GM19372 (cell line): ENCODE measurements around the gene GID8.
"Not testable (repeated sequence)": the region's sequence is repeated elsewhere in the genome, so short reads cannot be mapped to it uniquely, and the experiment has no call there.

Experiments used
- ATAC-seq: cut with Tn5 transposase; IDR thresholded peaks from one replicate; pipeline ENCODE4 v1.9.1; 2021; ENCODE audit warnings: mild to moderate bottlenecking, low read depth, moderate library complexity; ENCODE audit not compliant: unreplicated experiment

Gene GID8

DNA sequence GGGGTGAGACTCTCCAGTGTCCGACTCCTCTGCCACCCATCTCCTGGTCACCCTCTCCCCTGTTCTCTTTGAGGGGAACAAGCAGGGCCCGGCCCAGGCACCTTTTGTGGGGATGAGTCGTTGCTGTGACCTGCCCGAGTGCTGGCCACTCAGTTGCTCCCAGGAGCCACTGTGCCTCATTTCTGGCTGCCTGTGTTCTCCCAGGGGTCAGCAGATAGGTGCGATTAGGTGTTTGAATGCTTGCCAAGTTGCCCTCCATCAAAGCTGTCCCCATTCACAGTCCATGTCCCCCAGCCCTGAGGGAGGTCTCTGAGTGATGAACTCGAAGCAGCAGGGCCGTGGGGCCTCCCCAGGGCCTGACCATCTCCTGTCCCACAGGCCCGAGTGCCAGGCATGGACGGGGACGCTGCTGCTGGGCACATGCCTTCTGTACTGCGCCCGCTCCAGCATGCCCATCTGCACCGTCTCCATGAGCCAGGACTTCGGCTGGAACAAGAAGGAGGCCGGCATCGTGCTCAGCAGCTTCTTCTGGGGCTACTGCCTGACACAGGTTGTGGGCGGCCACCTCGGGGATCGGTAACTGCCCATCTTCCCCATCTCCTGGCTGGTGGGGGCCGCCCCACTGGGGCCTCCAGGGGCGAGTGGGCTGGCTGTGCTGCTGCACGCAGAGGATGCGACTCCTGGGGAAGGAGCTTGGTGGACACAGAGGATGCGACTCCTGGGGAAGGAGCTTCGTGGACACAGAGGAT is 18.6 kb downstream of the GID8 start:
- no peak for ATAC-seq

GRCh38 chr20:62957136-62958117 is 19.5 kb downstream of the GID8 start:
- no peak for ATAC-seq

DNA sequence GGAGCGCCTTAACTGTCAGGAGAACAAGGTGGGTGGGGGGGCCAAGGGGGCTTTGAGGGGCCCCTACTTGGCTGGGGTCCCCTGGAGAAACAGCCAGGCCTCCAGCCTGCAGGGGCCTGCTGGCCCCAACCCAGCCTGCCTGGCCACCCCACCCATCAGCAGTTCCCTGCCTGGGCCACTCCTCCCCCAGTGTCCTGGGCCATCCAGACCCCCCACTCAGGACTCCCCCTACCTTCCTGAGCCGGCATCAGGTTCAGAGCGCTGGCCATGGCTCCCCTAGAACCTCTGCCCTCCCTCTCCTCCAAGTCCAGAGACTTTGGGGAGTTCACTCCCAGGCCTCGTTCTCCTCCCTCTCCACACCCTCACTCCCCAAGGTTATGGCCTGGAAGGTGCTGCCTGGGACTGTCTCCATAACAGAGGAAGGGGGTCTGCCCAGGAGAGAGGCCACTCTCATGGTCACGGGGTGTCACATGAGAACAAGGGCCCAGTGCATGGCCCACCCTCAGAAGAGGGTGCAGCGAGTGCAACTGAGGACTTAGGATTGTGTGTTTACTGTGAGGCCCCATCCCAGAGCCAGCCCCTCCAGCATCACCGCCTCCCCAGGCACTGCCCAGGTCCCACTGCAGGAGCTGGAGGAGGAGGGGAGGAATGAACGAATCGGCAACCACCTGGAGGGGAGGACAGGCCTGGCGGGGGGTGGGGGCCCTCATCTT is 20.6 kb downstream of the GID8 start:
- no peak for ATAC-seq

- ATAC-seq: no peak
Measured at GRCh38 chr20:62959101-62959971, 21.4 kb downstream of the GID8 start.

- no peak for ATAC-seq
Measured at GRCh38 chr20:62959998-62960436, 22.1 kb downstream of the GID8 start.

- ATAC-seq: not testable (repeated sequence)
Measured at GRCh38 chr20:62960446-62961309, 22.7 kb downstream of the GID8 start.

DNA sequence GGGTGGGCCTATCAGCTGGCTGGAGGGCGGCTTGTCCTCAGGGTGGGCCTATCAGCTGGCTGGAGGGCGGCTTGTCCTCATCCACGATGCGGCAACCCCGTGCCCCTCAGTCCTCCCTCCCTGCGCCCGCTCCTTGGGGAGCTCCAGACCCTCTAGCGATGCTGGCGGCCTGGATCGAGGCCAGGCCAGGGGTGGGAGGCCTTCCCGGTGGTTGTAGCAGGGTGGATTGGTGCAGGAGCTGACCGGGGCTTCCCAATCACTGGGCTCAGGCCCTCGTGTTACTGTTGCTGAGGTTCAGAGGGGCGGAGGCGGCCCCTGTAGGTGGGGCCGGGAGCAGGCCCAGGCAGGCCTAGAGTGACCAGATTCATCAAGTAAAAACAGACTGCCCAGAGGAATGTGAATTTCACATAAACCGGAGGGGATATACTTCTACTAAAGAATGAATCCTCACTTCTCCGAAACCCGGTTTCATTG is 23.4 kb downstream of the GID8 start:
- no peak for ATAC-seq

- ATAC-seq: no peak
Measured at GRCh38 chr20:62961799-62962198, 23.9 kb downstream of the GID8 start.

- no peak for ATAC-seq
Measured at GRCh38 chr20:62962221-62962879, 24.4 kb downstream of the GID8 start.

DNA sequence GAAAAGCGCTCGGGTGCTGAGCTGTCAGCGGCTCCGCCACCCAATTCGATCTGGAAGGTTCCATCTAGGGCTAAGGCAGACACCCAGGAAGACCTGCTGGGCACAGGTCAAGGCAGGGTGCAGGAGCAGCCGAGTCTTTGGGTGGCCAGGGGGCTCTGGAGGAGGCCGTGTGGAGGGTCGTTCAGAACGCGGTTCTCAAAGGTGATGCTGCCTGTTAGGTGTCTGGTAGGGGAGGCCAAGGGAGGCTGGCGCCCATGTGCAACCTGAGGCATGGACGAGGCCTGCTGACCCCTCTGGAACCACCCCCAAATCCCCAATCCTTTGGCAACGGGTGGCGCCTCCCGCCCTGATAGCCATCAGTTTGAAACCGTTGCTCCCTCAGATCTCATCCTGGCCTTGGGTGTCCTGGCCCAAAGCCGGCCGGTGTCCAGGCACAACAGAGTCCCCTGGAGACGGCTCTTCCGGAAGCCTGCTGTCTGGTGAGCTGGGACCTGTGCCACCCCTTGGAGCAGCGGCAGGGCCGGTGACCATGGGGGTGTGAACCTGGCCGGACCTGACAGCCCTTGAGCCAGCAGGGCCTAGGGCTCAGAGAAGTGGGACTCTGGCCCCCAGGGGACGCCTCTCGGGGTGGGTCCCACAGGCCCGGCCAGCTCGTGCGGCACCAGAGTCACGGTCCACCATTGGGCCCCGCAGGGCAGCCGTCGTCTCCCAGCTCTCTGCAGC is 25.1 kb downstream of the GID8 start:
- ATAC-seq: no peak

DNA sequence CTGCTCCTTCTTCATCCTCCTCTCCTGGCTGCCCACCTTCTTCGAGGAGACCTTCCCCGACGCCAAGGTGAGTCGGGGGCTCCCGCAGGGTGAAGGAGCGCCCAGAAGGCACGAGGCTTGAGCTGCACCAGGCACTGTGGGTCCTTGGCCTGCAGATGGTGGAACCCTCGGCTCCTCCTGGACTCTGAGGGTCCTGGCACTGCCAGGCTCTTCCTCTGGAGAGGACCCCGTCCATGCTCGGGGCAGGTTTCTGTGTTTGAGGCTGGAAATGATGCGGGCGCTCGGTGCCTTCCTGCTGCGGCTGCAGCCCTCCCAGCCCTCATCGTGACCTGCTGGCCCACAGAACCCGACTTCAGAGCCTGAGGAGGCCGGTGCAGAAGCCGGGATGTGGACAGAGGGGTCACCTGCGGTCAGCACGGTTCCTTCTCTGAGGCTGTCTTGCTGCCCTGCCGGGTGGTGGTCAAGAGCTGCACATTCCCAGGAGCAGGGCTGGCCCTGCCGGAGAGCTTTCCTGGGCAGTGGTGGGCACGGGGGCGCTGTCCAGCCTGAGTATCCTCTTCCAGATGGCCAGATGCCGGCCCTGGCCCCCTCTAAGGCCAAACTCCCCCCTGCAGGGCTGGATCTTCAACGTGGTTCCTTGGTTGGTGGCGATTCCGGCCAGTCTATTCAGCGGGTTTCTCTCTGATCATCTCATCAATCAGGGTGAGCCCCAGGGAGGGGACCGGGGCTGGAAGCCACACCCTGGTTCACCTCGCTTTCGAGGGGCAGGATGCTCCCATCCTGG is 25.9 kb downstream of the GID8 start:
- no peak for ATAC-seq

DNA sequence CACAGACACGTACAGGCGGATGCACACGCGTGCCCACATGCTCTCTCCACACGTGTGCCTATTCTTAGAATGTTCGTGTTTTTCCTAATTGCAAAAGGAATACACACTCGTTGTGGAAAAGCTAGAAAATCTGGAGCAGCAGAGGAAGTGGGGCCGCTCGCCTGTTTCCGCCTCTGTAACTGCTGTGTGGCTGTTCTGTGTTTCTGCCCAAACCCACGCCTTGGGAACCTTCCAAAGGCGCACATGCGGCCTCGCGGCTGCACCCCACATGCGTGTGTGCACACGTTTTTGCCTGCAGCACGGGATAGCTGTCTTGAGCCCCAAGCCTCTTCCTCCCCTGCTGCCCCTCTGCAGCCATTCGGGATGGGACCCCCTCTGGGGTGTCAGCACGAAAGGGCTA is 26.8 kb downstream of the GID8 start:
- no peak for ATAC-seq

GRCh38 chr20:62965363-62965771 is 27.4 kb downstream of the GID8 start:
- no peak for ATAC-seq

DNA sequence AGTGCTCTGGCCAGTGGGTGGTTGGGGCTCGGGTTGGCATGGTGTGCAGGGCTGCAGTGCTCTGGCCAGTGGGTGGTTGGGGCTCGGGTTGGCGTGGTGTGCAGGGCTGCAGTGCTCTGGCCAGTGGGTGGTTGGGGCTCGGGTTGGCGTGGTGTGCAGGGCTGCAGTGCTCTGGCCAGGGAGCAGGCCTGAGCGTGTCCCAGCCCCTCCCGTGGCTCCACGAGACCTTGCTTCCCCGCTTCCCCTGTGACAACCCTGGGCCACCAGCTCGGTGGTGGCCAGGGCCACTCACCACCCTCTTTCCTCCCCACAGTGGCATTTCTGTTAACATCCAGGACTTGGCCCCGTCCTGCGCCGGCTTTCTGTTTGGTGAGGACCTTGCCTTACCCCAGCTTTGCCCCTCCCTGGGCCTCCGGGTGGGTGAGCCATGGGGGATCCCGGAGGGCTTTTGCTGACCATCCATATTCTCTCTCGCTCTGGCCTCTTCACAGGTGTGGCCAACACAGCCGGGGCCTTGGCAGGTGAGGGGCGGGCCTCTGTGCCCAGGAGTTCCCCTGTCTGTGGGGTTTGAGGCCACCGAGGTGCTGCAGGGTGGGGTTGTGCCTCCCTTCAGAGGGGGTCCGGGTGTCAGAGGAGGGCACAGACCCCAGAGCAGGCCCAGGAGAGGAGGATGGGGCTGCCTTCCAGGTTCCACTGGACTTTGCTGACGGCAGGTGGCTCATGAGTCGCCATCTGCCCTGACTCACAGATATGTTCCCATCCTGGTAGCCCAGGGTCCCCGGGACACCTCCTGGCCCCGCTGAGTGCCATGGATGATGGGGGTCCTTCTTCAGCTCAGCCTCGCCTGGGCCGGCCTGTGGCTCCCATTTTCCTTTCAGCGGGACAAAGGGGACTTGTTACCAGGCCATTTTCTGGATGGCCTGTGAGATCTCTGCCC is 28.5 kb downstream of the GID8 start:
- no peak for ATAC-seq

GRCh38 chr20:62967149-62967501 is 29.2 kb downstream of the GID8 start:
- ATAC-seq: no peak
